GM10266 (cell line): Measurements from ENCODE around the gene RFTN2.

Experiments used
- DNase-seq: peaks from one replicate; pipeline ENCODE4 v3.0.0; 2012; ENCODE audit errors: extremely low spot score
- CTCF ChIP-seq: IDR thresholded peaks from 2 replicates; pipeline ENCODE4 v1.5.1; 2012; ENCODE audit warnings: mild to moderate bottlenecking, low read depth; ENCODE audit not compliant: control insufficient read depth, insufficient read depth; ENCODE audit errors: missing control alignments

RFTN2 gene

GRCh38 chr2:197677483-197677882 is 2.1 kb upstream of the RFTN2 start:
- no peak for DNase-seq
- no peak for TF ChIP-seq CTCF

GRCh38 chr2:197677056-197677455 is 1.7 kb upstream of the RFTN2 start:
- DNase-seq: no peak
- no peak for TF ChIP-seq CTCF

GRCh38 chr2:197675711-197676188 is 363 bp upstream of the RFTN2 start:
- no peak for TF ChIP-seq CTCF
- DNase-seq: no peak

- no peak for DNase-seq
These were observed 796 bp downstream of the RFTN2 start for GRCh38 chr2:197674591-197674990.

GRCh38 chr2:197674060-197674459 is 1.3 kb downstream of the RFTN2 start:
- no peak for DNase-seq
- no peak for TF ChIP-seq CTCF

More at GRCh38 chr2:197674591-197674990, 796 bp downstream of the RFTN2 start:
- TF ChIP-seq CTCF: no peak

GRCh38 chr2:197673606-197674005 is 1.8 kb downstream of the RFTN2 start:
- no peak for TF ChIP-seq CTCF
- DNase-seq: no peak

- TF ChIP-seq CTCF: no peak
- no peak for DNase-seq
These were observed 2.3 kb downstream of the RFTN2 start for GRCh38 chr2:197673106-197673505.
